ENCODE measurements around the gene ANXA5. TPM values are rescaled to one million over a fixed set of nuclear protein-coding genes. Genes with fewer than 3 reads are reported as not detected.
A peak's percentile ranks its signal among the peaks of the same experiment; 100 is the strongest.

ANXA5 gene
- total RNA-seq, 1 experiment from 2014 or later = 230 TPM

- Histone ChIP-seq H4K20me1 (ENCODE audit: insufficient read depth) (no peaks in the 10 kb centered on the region), H3K4me2 (no peak overlapping the region), H3K9me3 (ENCODE audit: insufficient read depth, low read depth) (no peaks in the 10 kb centered on the region), H3K27ac (no peak overlapping the region), H3F3A (ENCODE audit: insufficient read depth, low read depth) (no peaks in the 10 kb centered on the region), H3K36me3 (ENCODE audit: low read depth) (no peaks in the 10 kb centered on the region), H3K4me3 (no peak overlapping the region), H3K4me1 (replicated peaks; ENCODE audit: insufficient read depth) (no peaks in the 10 kb centered on the region), H3K27me3 (ENCODE audit: insufficient read depth, low read depth) (no peaks in the 10 kb centered on the region), H3K9me2 (ENCODE audit: insufficient read depth) (no peaks in the 10 kb centered on the region; the same call in 1 of the 2 replicates), H2AFZ (no peak overlapping the region; the same call in 1 of the 2 replicates), H3K79me2 (ENCODE audit: low read depth) (no peaks in the 10 kb centered on the region)
- no peak for DNase-seq
- POLR2A ChIA-PET (ENCODE audit: unreplicated experiment) = no interaction called here
- no TSS peak for BruUV-seq (replicated peaks)
- no peak for TF ChIP-seq EZH2 (IDR thresholded peaks at IDR 0.05; ENCODE audit: low read depth)
- no peak for TF ChIP-seq CTCF (conservative IDR thresholded peaks at IDR 0.05)
- CTCF ChIA-PET = no interaction called here
- intact Hi-C loops (cut with micrococcal nuclease; ENCODE audit: unreplicated experiment) = no loop called here
These were observed 45.2 kb downstream of the ANXA5 start for GRCh38 chr4:121651597-121651996.

- no peaks in the 10 kb centered on the region for H4K20me1 ChIP-seq (ENCODE audit: insufficient read depth)
- POLR2A ChIA-PET (ENCODE audit: unreplicated experiment) = no interaction called here
- intact Hi-C loops (cut with micrococcal nuclease; ENCODE audit: unreplicated experiment) = no loop called here
- no peak overlapping the region for H3K4me3 ChIP-seq
- no peak for DNase-seq
- H3K79me2 ChIP-seq (ENCODE audit: low read depth) = no peaks in the 10 kb centered on the region
- no peaks in the 10 kb centered on the region for H3K27me3 ChIP-seq (ENCODE audit: insufficient read depth, low read depth)
- CTCF ChIA-PET = no interaction called here
- no peak for TF ChIP-seq EZH2 (IDR thresholded peaks at IDR 0.05; ENCODE audit: low read depth)
- no peak for TF ChIP-seq CTCF (conservative IDR thresholded peaks at IDR 0.05)
- no peak overlapping the region for H3K27ac ChIP-seq
- no peaks in the 10 kb centered on the region for H3K9me3 ChIP-seq (ENCODE audit: insufficient read depth, low read depth)
- no peak overlapping the region for H3K4me2 ChIP-seq
- no peaks in the 10 kb centered on the region for H3K36me3 ChIP-seq (ENCODE audit: low read depth)
- H3K9me2 ChIP-seq (ENCODE audit: insufficient read depth) = no peaks in the 10 kb centered on the region; the same call in 1 of the 2 replicates
- BruUV-seq (replicated peaks) = no TSS peak
- no peaks in the 10 kb centered on the region for H3K4me1 ChIP-seq (replicated peaks; ENCODE audit: insufficient read depth)
- H3F3A ChIP-seq (ENCODE audit: insufficient read depth, low read depth) = no peaks in the 10 kb centered on the region
- H2AFZ ChIP-seq = no peak overlapping the region
These were observed 46.0 kb downstream of the ANXA5 start for GRCh38 chr4:121650741-121651140.

GRCh38 chr4:121648516-121648915 lies 48.3 kb downstream of the ANXA5 start:
- H3K36me3 ChIP-seq (ENCODE audit: low read depth) = no peaks in the 10 kb centered on the region
- no peak overlapping the region for H3K4me3 ChIP-seq
- H3K27ac ChIP-seq = no peak overlapping the region
- intact Hi-C loops (cut with micrococcal nuclease; ENCODE audit: unreplicated experiment) = no loop called here
- ChIA-PET POLR2A (ENCODE audit: unreplicated experiment) (no interaction called here), CTCF (no interaction called here)
- H4K20me1 ChIP-seq (ENCODE audit: insufficient read depth) = no peaks in the 10 kb centered on the region
- no peak overlapping the region for H3K4me2 ChIP-seq
- H3F3A ChIP-seq (ENCODE audit: insufficient read depth, low read depth) = no peaks in the 10 kb centered on the region
- no peaks in the 10 kb centered on the region for H3K4me1 ChIP-seq (replicated peaks; ENCODE audit: insufficient read depth)
- H3K9me3 ChIP-seq (ENCODE audit: insufficient read depth, low read depth) = no peaks in the 10 kb centered on the region
- no peak for TF ChIP-seq EZH2 (IDR thresholded peaks at IDR 0.05; ENCODE audit: low read depth)
- no peaks in the 10 kb centered on the region for H3K9me2 ChIP-seq (ENCODE audit: insufficient read depth)
- DNase-seq = no peak
- no TSS peak for BruUV-seq (replicated peaks)
- H3K27me3 ChIP-seq (ENCODE audit: insufficient read depth, low read depth) = no peaks in the 10 kb centered on the region
- H2AFZ ChIP-seq = no peak overlapping the region
- H3K79me2 ChIP-seq (ENCODE audit: low read depth) = no peaks in the 10 kb centered on the region

GRCh38 chr4:121642876-121643585 lies 53.7 kb downstream of the ANXA5 start:
- H2AFZ ChIP-seq = peak overlapping the region; percentile 48; the same call in 1 of the 2 replicates
- no peak overlapping the region for H3K4me2 ChIP-seq
- H3K27ac ChIP-seq = no peak overlapping the region
- TF ChIP-seq EZH2 (IDR thresholded peaks at IDR 0.05; ENCODE audit: low read depth) (no peak), CTCF (conservative IDR thresholded peaks at IDR 0.05) (no peak)
- no TSS peak for BruUV-seq (replicated peaks)
- ChIA-PET POLR2A (ENCODE audit: unreplicated experiment) (no interaction called here), CTCF (no interaction called here)
- intact Hi-C loops (cut with micrococcal nuclease; ENCODE audit: unreplicated experiment) = no loop called here
- DNase-seq = no peak
- H3K36me3 ChIP-seq (ENCODE audit: low read depth) = no peaks in the 10 kb centered on the region
- no peaks in the 10 kb centered on the region for H3F3A ChIP-seq (ENCODE audit: insufficient read depth, low read depth)
- H3K27me3 ChIP-seq (ENCODE audit: insufficient read depth, low read depth) = no peaks in the 10 kb centered on the region
- no peaks in the 10 kb centered on the region for H4K20me1 ChIP-seq (ENCODE audit: insufficient read depth)
- no peaks in the 10 kb centered on the region for H3K79me2 ChIP-seq (ENCODE audit: low read depth)
- H3K9me2 ChIP-seq (ENCODE audit: insufficient read depth) = no peaks in the 10 kb centered on the region
- no peaks in the 10 kb centered on the region for H3K4me1 ChIP-seq (replicated peaks; ENCODE audit: insufficient read depth)
- no peak overlapping the region for H3K4me3 ChIP-seq
- no peaks in the 10 kb centered on the region for H3K9me3 ChIP-seq (ENCODE audit: insufficient read depth, low read depth)

All from PC-9 (cell line).